ENCODE results near the gene UPK1A.

Gene UPK1A

DNA sequence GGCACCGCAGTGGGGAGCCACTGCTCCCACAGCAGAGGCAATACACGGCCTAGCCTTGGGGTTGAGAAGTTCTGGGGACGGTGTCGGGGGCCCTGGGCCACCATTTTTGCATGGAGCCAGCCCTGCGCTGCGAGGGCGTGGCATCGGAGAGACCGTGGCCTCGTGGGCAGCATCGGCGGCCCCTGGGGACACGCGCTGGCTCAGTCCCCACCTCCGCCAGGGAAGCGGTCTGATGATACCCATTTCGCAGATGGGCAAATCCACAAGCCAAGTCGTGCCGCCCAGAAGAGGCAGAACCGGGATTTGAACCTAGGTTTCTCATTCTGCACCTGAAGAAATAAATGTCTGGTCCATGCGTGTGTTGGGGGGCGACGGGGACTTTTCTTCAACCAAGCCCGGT lies 1.2 kb upstream of the UPK1A start:
- H3K4me3 ChIP-seq (replicated peaks; ENCODE audit: low read depth, low read length), result no peak overlapping the region
- DNase-seq (ENCODE audit: extremely low read depth, low read depth), result no peak
- TF ChIP-seq, protein P1, sequence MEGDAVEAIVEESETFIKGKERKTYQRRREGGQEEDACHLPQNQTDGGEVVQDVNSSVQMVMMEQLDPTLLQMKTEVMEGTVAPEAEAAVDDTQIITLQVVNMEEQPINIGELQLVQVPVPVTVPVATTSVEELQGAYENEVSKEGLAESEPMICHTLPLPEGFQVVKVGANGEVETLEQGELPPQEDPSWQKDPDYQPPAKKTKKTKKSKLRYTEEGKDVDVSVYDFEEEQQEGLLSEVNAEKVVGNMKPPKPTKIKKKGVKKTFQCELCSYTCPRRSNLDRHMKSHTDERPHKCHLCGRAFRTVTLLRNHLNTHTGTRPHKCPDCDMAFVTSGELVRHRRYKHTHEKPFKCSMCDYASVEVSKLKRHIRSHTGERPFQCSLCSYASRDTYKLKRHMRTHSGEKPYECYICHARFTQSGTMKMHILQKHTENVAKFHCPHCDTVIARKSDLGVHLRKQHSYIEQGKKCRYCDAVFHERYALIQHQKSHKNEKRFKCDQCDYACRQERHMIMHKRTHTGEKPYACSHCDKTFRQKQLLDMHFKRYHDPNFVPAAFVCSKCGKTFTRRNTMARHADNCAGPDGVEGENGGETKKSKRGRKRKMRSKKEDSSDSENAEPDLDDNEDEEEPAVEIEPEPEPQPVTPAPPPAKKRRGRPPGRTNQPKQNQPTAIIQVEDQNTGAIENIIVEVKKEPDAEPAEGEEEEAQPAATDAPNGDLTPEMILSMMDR (IDR thresholded peaks at IDR 0.05; ENCODE audit: low read depth, low read length, missing control alignments), result no peak

DNA sequence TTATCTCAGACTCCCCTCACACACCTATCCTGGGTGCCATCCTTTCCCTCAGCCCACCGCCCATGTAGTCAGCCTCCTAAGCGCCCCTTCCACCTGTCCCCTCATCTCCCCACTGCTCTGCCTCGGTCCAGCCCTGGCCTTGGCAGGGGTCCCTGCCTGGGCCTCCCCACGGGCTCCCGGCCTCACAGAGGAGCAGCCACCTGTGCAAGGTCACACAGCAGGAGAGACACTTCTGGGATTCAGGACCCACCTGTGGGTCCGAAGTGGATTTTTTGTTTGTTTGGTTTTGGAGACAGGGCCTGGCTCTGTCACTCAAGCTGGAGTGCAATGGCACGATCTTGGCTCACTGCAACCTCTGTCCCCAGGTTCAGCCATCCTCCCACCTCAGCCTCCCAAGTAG lies 713 bp upstream of the UPK1A start:
- H3K4me3 ChIP-seq (replicated peaks; ENCODE audit: low read depth, low read length), result no peak overlapping the region
- no peak for DNase-seq (ENCODE audit: extremely low read depth, low read depth)
- TF ChIP-seq, protein P1 (IDR thresholded peaks at IDR 0.05; ENCODE audit: low read depth, low read length, missing control alignments), result no peak

DNA sequence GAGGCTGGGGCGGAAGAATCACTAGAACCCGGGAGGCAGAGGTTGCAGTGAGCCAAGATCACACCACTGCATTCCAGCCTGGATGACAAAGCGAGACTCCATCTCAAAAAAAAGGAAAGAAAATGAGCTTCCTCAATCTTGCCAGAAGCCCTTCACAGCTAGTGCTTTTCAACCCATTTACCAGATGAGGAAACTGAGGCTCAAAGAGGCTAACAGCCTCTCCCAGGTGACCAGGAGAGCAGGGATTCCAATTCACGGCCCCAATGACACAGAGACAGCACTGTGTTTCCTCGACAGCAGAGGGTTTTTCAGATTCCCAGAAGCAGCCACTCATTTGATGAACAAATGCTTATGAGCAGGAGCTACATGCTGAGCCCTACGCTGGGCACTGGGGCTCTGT lies 3.2 kb downstream of the UPK1A start:
- no peak overlapping the region for H3K4me3 ChIP-seq (replicated peaks; ENCODE audit: low read depth, low read length)
- TF ChIP-seq, protein P1 (IDR thresholded peaks at IDR 0.05; ENCODE audit: low read depth, low read length, missing control alignments), result no peak
- no peak for DNase-seq (ENCODE audit: extremely low read depth, low read depth)

- DNase-seq (ENCODE audit: extremely low read depth, low read depth), result no peak
- no peak overlapping the region for H3K4me3 ChIP-seq (replicated peaks; ENCODE audit: low read depth, low read length)
- TF ChIP-seq, protein P1 (IDR thresholded peaks at IDR 0.05; ENCODE audit: low read depth, low read length, missing control alignments), result no peak
These were observed 3.7 kb downstream of the UPK1A start for GRCh38 chr19:35669974-35670373.

GRCh38 chr19:35670686-35671085 lies 4.4 kb downstream of the UPK1A start:
- TF ChIP-seq, protein P1 (IDR thresholded peaks at IDR 0.05; ENCODE audit: low read depth, low read length, missing control alignments), result no peak
- no peak for DNase-seq (ENCODE audit: extremely low read depth, low read depth)
- no peak overlapping the region for H3K4me3 ChIP-seq (replicated peaks; ENCODE audit: low read depth, low read length)

- TF ChIP-seq, protein P1 (IDR thresholded peaks at IDR 0.05; ENCODE audit: low read depth, low read length, missing control alignments), result no peak
- DNase-seq (ENCODE audit: extremely low read depth, low read depth), result no peak
- H3K4me3 ChIP-seq (replicated peaks; ENCODE audit: low read depth, low read length), result no peak overlapping the region
These were observed 5.5 kb downstream of the UPK1A start for GRCh38 chr19:35671818-35672217.

DNA sequence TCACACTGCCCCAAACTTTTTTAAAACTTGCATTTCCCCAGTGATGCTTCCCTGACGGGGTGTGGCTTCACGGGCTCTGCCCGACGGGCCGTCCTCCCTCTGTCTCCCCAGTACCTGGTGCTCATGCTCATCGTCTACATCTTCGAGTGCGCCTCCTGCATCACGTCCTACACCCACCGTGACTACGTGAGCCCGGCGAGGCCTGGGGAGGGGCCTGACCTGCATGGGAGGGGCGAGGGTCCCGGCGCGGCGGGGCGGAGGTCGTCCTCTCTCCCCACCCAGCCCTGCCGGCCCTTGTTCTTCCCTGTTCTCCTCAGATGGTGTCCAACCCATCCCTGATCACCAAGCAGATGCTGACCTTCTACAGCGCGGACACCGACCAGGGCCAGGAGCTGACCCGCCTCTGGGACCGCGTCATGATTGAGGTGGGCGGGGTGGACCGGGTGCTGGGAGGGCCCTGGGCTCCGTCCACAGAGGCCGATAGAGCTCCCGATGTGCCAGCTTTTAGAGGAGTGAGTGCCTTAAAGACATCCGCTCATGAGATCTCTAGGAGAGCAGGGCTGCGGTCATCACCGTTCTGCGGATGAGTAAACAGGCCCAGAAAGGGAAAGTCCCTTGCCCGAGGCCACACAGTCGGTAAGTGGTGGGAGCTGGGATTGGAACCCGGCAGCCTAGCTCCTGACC lies 6.9 kb downstream of the UPK1A start:
- H3K4me3 ChIP-seq (replicated peaks; ENCODE audit: low read depth, low read length), result peak overlapping the region; percentile 38

More for the DNA sequence above, 6.9 kb downstream of the UPK1A start:
- TF ChIP-seq, protein P1 (IDR thresholded peaks at IDR 0.05; ENCODE audit: low read depth, low read length, missing control alignments), result no peak
- DNase-seq (ENCODE audit: extremely low read depth, low read depth), result peak; percentile 14
